Endothelial cell of umbilical vein (primary cell): ENCODE measurements around the gene UNKL. TPM values are rescaled to one million over a fixed set of nuclear protein-coding genes. Genes with fewer than 3 reads are reported as not detected.

Experiments used
- BruUV-seq: library from RNA; stranded (reverse); fragments of 400-500 nt; replicated peaks from 2 replicates; lab custom pipeline; 2021; lab: Mats Ljungman, UMichigan
- CTCF ChIA-PET: fragments of 300-600, 350-600 bp; sonication (Branson Sonifier 250); formaldehyde crosslinking; loops from one replicate; lab custom pipeline; 2021; ENCODE audit warnings: antibody characterized with exemption, inconsistent platforms; lab: Charles Lee
- POLR2A ChIA-PET: fragments of 300-600, 350-600 bp; sonication (Branson Sonifier 250); formaldehyde crosslinking; loops from one replicate; lab custom pipeline; 2021; ENCODE audit warnings: antibody characterized with exemption, inconsistent platforms; lab: Charles Lee
- DNase-seq: peaks from one replicate; pipeline ENCODE4 v3.0.0-alpha.2; 2011; ENCODE audit warnings: low read depth, low spot score
- FAIRE-seq: peaks from 2 replicates; lab custom pipeline; 2011; peaks lifted over from hg19 to GRCh38; lab: Jason Lieb, UNC
- H2AFZ ChIP-seq: 2 replicates; pipeline ENCODE4 v1.6.0; 2012; ENCODE audit warnings: low read depth, low read length, control low read depth, inconsistent platforms
- H3K27ac ChIP-seq: 2 replicates; pipeline ENCODE4 v1.5.1; 2011; ENCODE audit warnings: low read depth, mild to moderate bottlenecking, control low read depth, low read length, moderate library complexity; ENCODE audit not compliant: insufficient read depth
- H3K27me3 ChIP-seq, 2 experiments: 2 replicates each; pipeline versions ENCODE4 v1.6.0 to v1.6.1; 2011; ENCODE audit warnings: low read length in 2 of 2, mixed read lengths in 1 of 2; ENCODE audit not compliant: control insufficient read depth in 2 of 2, insufficient read depth in 2 of 2
- H3K36me3 ChIP-seq, 2 experiments: 2 replicates in 1 of 2; 3 replicates in 1 of 2; pipeline ENCODE4 v1.5.1; 2011; ENCODE audit warnings: low read length in 2 of 2, mild to moderate bottlenecking in 1 of 2, moderate library complexity in 1 of 2; ENCODE audit not compliant: control insufficient read depth in 2 of 2, insufficient read depth in 2 of 2; ENCODE audit errors: extremely low read depth in 1 of 2
- H3K4me1 ChIP-seq: 3 replicates; pipeline ENCODE4 v1.5.1; 2011; ENCODE audit warnings: mild to moderate bottlenecking, low read length; ENCODE audit not compliant: control insufficient read depth, insufficient read depth; ENCODE audit errors: extremely low read depth
- H3K4me2 ChIP-seq: 2 replicates; pipeline ENCODE4 v1.6.1; 2011; ENCODE audit warnings: low read length, control low read depth, mixed read lengths; ENCODE audit not compliant: insufficient read depth
- H3K4me3 ChIP-seq, 3 experiments: fragments of 200-600 bp in 1 of 3; sonication (generic), shearing (Covaris generic) in 1 of 3; replicated peaks in 1 of 3; 2 replicates each; pipeline ENCODE4 v1.5.1; 2011 to 2016; ENCODE audit warnings: control low read depth in 3 of 3, low read length in 3 of 3, mild to moderate bottlenecking in 2 of 3, inconsistent platforms in 1 of 3, low read depth in 1 of 3, moderate library complexity in 1 of 3; ENCODE audit not compliant: insufficient read depth in 1 of 3
- H3K79me2 ChIP-seq: 2 replicates; pipeline ENCODE4 v1.6.0; 2012; ENCODE audit warnings: low read length, inconsistent platforms; ENCODE audit not compliant: control insufficient read depth, insufficient read depth
- H3K9ac ChIP-seq: replicated peaks from 2 replicates; pipeline ENCODE3; 2011; ENCODE audit warnings: low read length, control low read depth; ENCODE audit not compliant: insufficient read depth; ENCODE audit errors: extremely low read depth
- H3K9me1 ChIP-seq: replicated peaks from 3 replicates; pipeline ENCODE4 v1.6.0; 2011; ENCODE audit warnings: mild to moderate bottlenecking, low read length; ENCODE audit not compliant: control insufficient read depth, insufficient read depth; ENCODE audit errors: extremely low read depth
- H3K9me3 ChIP-seq: replicated peaks from 2 replicates; pipeline ENCODE4 v1.5.1; 2012; ENCODE audit warnings: low read length, inconsistent platforms; ENCODE audit not compliant: control insufficient read depth, insufficient read depth
- H4K20me1 ChIP-seq: replicated peaks from 2 replicates; pipeline ENCODE3; 2011; ENCODE audit warnings: mild to moderate bottlenecking, low read length; ENCODE audit not compliant: control insufficient read depth, insufficient read depth; ENCODE audit errors: extremely low read depth
- EZH2 ChIP-seq: IDR thresholded peaks from 2 replicates; pipeline ENCODE4 v1.6.1; 2012; ENCODE audit warnings: borderline replicate concordance, low read depth, mild to moderate bottlenecking, moderate library complexity, low read length, inconsistent platforms; ENCODE audit not compliant: severe bottlenecking
- FOS ChIP-seq: IDR thresholded peaks from 2 replicates; pipeline ENCODE4 v1.6.1; 2011; ENCODE audit warnings: mild to moderate bottlenecking, low read length, moderate library complexity, borderline replicate concordance; ENCODE audit not compliant: insufficient read depth
- JUN ChIP-seq: IDR thresholded peaks from 2 replicates; pipeline ENCODE4 v1.6.1; 2011; ENCODE audit warnings: borderline replicate concordance, low read depth; ENCODE audit not compliant: insufficient read length, insufficient read depth
- MAX ChIP-seq: IDR thresholded peaks from 2 replicates; pipeline ENCODE4 v1.6.1; 2011; ENCODE audit not compliant: insufficient read depth, insufficient read length
- MYC ChIP-seq: IDR thresholded peaks from one replicate; pipeline ENCODE4 v1.6.1; 2011; ENCODE audit warnings: mild to moderate bottlenecking, low read depth, low read length
- POLR2A ChIP-seq: IDR thresholded peaks from 2 replicates; pipeline ENCODE4 v1.6.1; 2012; ENCODE audit warnings: low read depth, mild to moderate bottlenecking, control low read depth, low read length
- POLR2AphosphoS5 ChIP-seq: IDR thresholded peaks from 2 replicates; pipeline ENCODE4 v1.6.1; 2012; ENCODE audit warnings: low read depth, mild to moderate bottlenecking, control low read depth, low read length, moderate library complexity; ENCODE audit not compliant: insufficient read depth
- dilution Hi-C: fragments of 300-500 bp; cut with MboI; formaldehyde crosslinking; loops from one replicate; pipeline ENCODE4 v1.15.0; 2019; ENCODE audit warnings: low sequenced_read_pairs; ENCODE audit not compliant: extremely low pct_ligation_motif_present
- intact Hi-C: fragments of 100-400 bp; cut with micrococcal nuclease; formaldehyde crosslinking; loops from one replicate; pipeline ENCODE4 v1.10.0; 2022
- polyA plus RNA-seq, 4 experiments: library from polyadenylated mRNA; depleted of rRNA in 3 of 4; stranded (reverse) in 3 of 4; unstranded in 1 of 4; fragments of >200 nt; gene quantifications; 2 replicates each; pipeline versions ENCODE4 v1.2.1 to v1.2.3, GENCODE V29; 2011 to 2012; ENCODE audit warnings: missing spikeins in 1 of 4
- total RNA-seq: library from RNA; stranded (reverse); gene quantifications from 2 replicates; pipeline ENCODE4 v1.2.3, GENCODE V29; 2021
- TF ChIP-seq, protein P1 (sequence below), 2 donors: IDR thresholded peaks; 1 replicate in 1 of 2; 2 replicates in 1 of 2; pipeline ENCODE4 v1.5.1; 2011; ENCODE audit warnings: low read length in 2 of 2, mild to moderate bottlenecking in 2 of 2, moderate library complexity in 2 of 2, control low read depth in 1 of 2, inconsistent platforms in 1 of 2, low read depth in 1 of 2; ENCODE audit not compliant: insufficient read depth in 1 of 2; ENCODE audit errors: extremely low read depth in 1 of 2

UNKL gene
- total and polyA plus RNA-seq, 2 donors (not counting 3 experiments of a cell fraction or from before 2014, with no cell fraction given): 17.1 to 32.8 TPM

- intact Hi-C loops: no loop called here
- Histone ChIP-seq H3K36me3 (peaks cover 3 to 21% of the 10 kb centered on the region in 2 experiments), H4K20me1 (no peaks in the 10 kb centered on the region), H2AFZ (no peak overlapping the region), H3K9me1 (no peaks in the 10 kb centered on the region), H3K79me2 (no peaks in the 10 kb centered on the region), H3K4me2 (no peak overlapping the region), H3K9me3 (no peaks in the 10 kb centered on the region), H3K4me1 (no peaks in the 10 kb centered on the region), H3K27ac (no peak overlapping the region), H3K9ac (no peak overlapping the region), H3K27me3 (peaks cover 0 to 2% of the 10 kb centered on the region in 2 experiments), H3K4me3 (no peak overlapping the region)
- TF ChIP-seq MYC (no peak), POLR2AphosphoS5 (no peak), JUN (no peak), MAX (no peak), POLR2A (no peak), EZH2 (no peak), FOS (no peak)
- POLR2A ChIA-PET: no interaction called here
- no TSS peak for BruUV-seq
- DNase-seq (no peak), FAIRE-seq (no peak)
- CTCF ChIA-PET: interaction anchor here (1.0 kb wide), 1 partner anchor 9 kb away, joined by 3 read pairs; no protein-coding TSS in a partner anchor
- dilution Hi-C loops: no loop called here
Measured at GRCh38 chr16:1325673-1326371, 88.7 kb downstream of the UNKL start.

GRCh38 chr16:1325261-1325660 is 89.2 kb downstream of the UNKL start:
- Histone ChIP-seq H3K79me2 (no peaks in the 10 kb centered on the region), H3K9me3 (no peaks in the 10 kb centered on the region), H3K27me3 (no peaks in the 10 kb centered on the region), H2AFZ (no peak overlapping the region), H4K20me1 (no peaks in the 10 kb centered on the region), H3K4me3 (no peak overlapping the region), H3K27ac (no peak overlapping the region), H3K4me1 (no peaks in the 10 kb centered on the region), H3K4me2 (no peak overlapping the region), H3K36me3 (peaks cover 3 to 27% of the 10 kb centered on the region in 2 experiments), H3K9me1 (no peaks in the 10 kb centered on the region), H3K9ac (no peak overlapping the region)
- no peak for DNase-seq
- TF ChIP-seq POLR2A (no peak), EZH2 (no peak), FOS (no peak), MYC (no peak), POLR2AphosphoS5 (no peak), MAX (no peak)
- TF ChIP-seq, protein P1, sequence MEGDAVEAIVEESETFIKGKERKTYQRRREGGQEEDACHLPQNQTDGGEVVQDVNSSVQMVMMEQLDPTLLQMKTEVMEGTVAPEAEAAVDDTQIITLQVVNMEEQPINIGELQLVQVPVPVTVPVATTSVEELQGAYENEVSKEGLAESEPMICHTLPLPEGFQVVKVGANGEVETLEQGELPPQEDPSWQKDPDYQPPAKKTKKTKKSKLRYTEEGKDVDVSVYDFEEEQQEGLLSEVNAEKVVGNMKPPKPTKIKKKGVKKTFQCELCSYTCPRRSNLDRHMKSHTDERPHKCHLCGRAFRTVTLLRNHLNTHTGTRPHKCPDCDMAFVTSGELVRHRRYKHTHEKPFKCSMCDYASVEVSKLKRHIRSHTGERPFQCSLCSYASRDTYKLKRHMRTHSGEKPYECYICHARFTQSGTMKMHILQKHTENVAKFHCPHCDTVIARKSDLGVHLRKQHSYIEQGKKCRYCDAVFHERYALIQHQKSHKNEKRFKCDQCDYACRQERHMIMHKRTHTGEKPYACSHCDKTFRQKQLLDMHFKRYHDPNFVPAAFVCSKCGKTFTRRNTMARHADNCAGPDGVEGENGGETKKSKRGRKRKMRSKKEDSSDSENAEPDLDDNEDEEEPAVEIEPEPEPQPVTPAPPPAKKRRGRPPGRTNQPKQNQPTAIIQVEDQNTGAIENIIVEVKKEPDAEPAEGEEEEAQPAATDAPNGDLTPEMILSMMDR (IDR thresholded peaks at IDR 0.05; ENCODE audit: extremely low read depth in 1 of 2, insufficient read depth in 1 of 2, low read depth in 1 of 2, low read length in 2 of 2): no peak
- FAIRE-seq: no peak
- dilution Hi-C loops: no loop called here
- intact Hi-C loops: no loop called here
- no TSS peak for BruUV-seq
- ChIA-PET CTCF (no interaction called here), POLR2A (no interaction called here)
